ENCODE results near the gene VAT1. TPM values are rescaled to one million over a fixed set of nuclear protein-coding genes. Genes with fewer than 3 reads are reported as not detected.

The VAT1 gene
- total RNA-seq, 4 donors from 2014 or later, result 118 to 153 (median 131) TPM

DNA sequence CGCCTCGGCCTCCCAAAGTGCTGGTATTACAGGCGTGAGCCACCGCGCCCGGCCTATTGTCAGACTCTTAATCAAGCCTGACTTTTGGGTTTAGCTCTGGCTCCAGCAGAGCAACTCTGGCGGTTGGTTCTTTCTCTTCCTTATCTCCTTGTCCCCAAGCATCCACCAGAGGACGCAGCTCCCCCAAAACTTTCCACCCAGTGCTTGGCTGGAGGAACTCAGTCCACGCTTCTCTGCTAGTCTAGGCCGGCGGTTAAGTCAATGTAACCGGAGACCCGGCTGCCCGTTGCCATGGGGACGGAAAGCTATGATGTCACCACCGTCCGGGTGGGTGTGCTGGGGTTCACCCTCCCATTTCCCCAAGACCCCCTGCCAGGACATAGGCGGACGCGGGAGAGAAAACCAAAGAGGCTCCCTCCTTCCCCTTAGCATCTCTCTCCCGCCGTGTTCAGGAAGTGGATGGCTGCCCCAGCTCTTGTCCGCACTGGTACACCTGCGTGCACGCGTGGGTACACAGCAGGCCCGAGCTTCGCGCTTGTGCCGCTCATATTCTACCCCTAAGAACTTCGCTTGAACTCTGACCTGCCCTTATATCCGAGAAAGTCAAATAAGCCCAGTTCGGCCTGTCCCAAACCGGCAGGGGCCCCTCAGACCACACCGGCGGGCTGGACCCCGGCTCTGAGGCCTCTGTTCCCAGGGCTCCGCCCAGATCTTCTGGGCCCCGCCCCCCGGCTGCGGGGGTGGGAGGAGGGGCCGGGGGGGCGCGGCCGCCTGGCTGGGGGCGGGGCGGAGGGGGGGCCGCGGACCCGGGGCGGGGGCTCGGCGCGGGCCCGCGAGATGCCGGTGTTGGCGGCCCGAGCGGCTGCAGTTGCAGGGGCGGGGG is 2.5 kb upstream of the VAT1 start, which contains the start of gene RND2:
RND2 (plus strand) TSS at position 825 of the 883 bp plus-strand sequence. CDS start 117 bp downstream, outside the sequence.
- peaks cover 8 to 34% of the 10 kb centered on the region in 2 donors for H3K4me1 ChIP-seq
- H3K36me3 ChIP-seq, result no peaks in the 10 kb centered on the region
- peak within 1 kb of the TSS; percentile 52 to 80 (median 76) for H3K27ac ChIP-seq
- DNase-seq, result peak; percentile 92 to 95
- no peaks in the 10 kb centered on the region for H3K27me3 ChIP-seq
- no peaks in the 10 kb centered on the region for H3K9me3 ChIP-seq
- H3K4me3 ChIP-seq (replicated peaks in 1 of 3), result peak within 1 kb of the TSS; percentile 8 to 42 (median 30)
- intact Hi-C loops (cut with DNase I), result loop anchor here (2.0 to 5.0 kb wide), 2 partner anchors 102 to 143 kb away; no protein-coding TSS in a partner anchor
- TF ChIP-seq CTCF (IDR thresholded peaks at IDR 0.05), result peak; percentile 54 to 97 (median 86)
- peak in 1 of 2 donors; percentile 67 for TF ChIP-seq POLR2A (IDR thresholded peaks at IDR 0.05)
- WGBS, 2 donors, result 0% methylated on average over 26 to 32 of the region's 61 CpGs

DNA sequence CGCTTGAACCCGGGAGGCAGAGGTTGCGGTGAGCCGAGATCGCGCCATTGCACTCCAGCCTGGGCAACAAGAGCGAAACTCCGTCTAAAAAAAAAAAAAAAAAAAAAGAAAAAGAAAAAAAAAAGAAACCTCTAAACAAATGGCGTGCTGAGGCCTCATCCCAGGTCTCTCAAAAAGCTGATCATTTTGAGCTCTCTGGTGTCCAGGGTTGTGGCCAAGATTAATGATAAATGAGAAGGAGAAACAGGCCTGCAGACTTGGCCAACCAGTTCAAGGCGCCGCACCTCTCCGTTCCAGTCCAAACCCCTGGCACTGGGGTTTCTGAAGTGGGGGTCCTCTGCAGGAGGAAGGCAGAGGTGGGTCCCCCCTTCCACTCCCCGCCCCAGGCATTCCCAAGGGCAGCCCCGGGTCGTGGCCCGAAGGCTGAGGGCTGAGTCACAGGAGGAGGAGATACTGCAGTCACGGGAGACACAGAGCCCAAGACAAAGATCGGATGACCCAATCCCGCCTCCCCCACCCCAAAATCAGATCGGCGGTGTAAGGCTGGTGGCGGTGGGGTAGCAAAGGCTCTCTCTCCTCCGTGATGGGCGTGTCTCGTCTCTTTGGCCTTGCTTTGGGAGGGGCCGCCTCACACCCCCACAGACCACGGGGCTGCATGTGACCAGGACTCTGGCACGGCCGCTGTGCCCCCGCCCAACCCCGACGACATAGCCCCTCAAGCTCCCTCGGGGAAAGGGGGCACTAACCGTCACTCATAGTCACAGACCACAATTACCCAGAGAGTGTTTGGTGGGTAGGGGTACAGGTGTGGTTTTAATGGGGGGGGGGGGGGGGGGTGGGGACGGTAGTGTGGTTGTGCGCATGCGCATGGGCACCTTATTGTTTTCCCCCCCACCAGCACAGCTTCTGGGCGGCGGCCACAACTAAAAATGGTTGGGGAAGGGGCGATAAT is 1.1 kb downstream of the VAT1 start:
- 20 to 28% methylated on average over 31 to 35 of the region's 40 CpGs for WGBS, 2 donors
- TF ChIP-seq CTCF (IDR thresholded peaks at IDR 0.05) (no peak), POLR2A (IDR thresholded peaks at IDR 0.05) (peak in 1 of 2 donors; percentile 35)
- DNase-seq, result peak; percentile 73 to 75
- peak overlapping the region; percentile 61 to 92 (median 84) for H3K27ac ChIP-seq
- intact Hi-C loops (cut with DNase I), result no loop called here
- H3K4me1 ChIP-seq, result peaks cover 8 to 55% of the 10 kb centered on the region in 2 donors
- H3K36me3 ChIP-seq, result peaks cover 3 to 18% of the 10 kb centered on the region in 2 donors
- peak overlapping the region; percentile 72 to 98 (median 88) for H3K4me3 ChIP-seq (replicated peaks in 1 of 3)
- H3K9me3 ChIP-seq, result no peaks in the 10 kb centered on the region
- no peaks in the 10 kb centered on the region for H3K27me3 ChIP-seq

DNA sequence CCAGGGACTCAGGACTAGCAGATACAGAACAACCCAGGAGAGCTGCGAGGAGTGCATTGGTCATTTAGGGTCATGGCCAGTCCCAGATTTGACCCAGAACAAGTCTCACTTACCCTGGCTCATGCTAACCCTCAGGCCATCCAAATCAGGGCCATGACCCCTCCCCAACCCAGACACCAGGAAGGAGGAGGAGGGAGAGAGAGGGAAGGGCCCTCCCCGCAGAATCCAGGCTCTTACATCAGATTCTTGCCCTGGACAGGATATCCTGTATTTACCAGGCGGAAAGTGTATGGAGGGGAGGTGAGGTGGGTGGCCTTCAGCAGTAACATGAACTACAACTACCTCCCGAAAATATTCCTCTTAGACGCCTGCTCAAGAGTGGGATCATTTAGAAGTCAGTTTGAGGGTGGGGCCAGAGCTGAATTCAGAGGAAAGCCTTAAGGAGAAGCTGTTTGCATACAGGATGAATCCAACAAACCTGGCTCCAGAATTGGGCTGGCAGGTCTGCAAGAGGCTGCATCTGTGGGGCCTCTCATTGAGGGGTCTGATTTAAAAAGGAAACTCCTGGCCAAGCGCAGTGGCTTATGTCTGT is 2.1 kb downstream of the VAT1 start:
- intact Hi-C loops (cut with DNase I), result no loop called here
- no peaks in the 10 kb centered on the region for H3K27me3 ChIP-seq
- H3K27ac ChIP-seq, result peak overlapping the region in 2 of 3 donors; percentile 61 to 92
- H3K4me3 ChIP-seq (replicated peaks in 1 of 3), result no peak overlapping the region
- WGBS, 2 donors, result 76 to 78% methylated on average over 6 of the region's 6 CpGs
- DNase-seq, result no peak
- TF ChIP-seq POLR2A (IDR thresholded peaks at IDR 0.05) (no peak), CTCF (IDR thresholded peaks at IDR 0.05) (no peak)
- H3K9me3 ChIP-seq, result no peaks in the 10 kb centered on the region
- peaks cover 3 to 21% of the 10 kb centered on the region in 2 donors for H3K36me3 ChIP-seq
- H3K4me1 ChIP-seq, result peaks cover 5 to 50% of the 10 kb centered on the region in 2 donors

DNA sequence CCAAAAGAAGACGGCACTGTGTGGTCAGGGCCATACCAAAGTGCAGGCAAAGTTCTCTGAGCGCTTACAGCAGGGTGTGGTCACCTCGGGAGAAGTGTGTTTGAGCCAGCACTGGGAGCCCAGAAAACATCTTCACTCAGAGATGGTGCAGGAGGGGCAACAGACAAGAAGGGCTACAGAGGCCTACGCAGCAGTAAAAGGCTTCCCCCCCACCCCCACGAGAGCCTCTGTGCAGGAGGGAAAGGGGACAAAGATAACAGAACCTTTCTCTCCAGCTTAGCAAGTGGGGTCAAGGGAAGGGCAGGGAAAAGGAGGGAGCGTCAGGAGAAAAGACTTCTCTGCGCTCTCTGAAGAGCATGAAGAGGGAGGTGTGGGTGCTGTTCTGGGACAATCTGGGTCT is 2.8 kb downstream of the VAT1 start:
- no peak overlapping the region for H3K4me3 ChIP-seq (replicated peaks in 1 of 3)
- DNase-seq, result no peak
- no peaks in the 10 kb centered on the region for H3K9me3 ChIP-seq
- H3K36me3 ChIP-seq, result peaks cover 3 to 21% of the 10 kb centered on the region in 2 donors
- intact Hi-C loops (cut with DNase I), result loop anchor here (10.0 kb wide), 1 partner anchor 295 kb away; no protein-coding TSS in a partner anchor
- WGBS, 2 donors, result 44 to 46% methylated on average over 7 of the region's 7 CpGs
- H3K27me3 ChIP-seq, result no peaks in the 10 kb centered on the region
- TF ChIP-seq POLR2A (IDR thresholded peaks at IDR 0.05), result no peak
- H3K27ac ChIP-seq, result peak overlapping the region in 2 of 3 donors; percentile 61 to 92
- peaks cover 2 to 54% of the 10 kb centered on the region in 2 donors for H3K4me1 ChIP-seq

All from thyroid gland (tissue), 4 donors.